HepG2 (cell line): Measurements from ENCODE around the gene PIP4K2B. TPM values are rescaled to one million over a fixed set of nuclear protein-coding genes. Genes with fewer than 3 reads are reported as not detected.

Source experiments
- AHDC1 ChIP-seq: sonication (generic); formaldehyde crosslinking; IDR thresholded peaks from 2 replicates; pipeline ENCODE4 v1.5.1; 2020; ENCODE audit warnings: mild to moderate bottlenecking, missing genetic modification reagents, borderline replicate concordance
- ATF4 ChIP-seq, 2 experiments: fragments of 450-650 bp in 1 of 2; sonication (generic) in 1 of 2; formaldehyde crosslinking; IDR thresholded peaks; 2 replicates each; pipeline versions ENCODE4 v1.5.0 to v1.8.0; 2020 to 2022; ENCODE audit warnings: mild to moderate bottlenecking in 1 of 2, missing genetic modification reagents in 1 of 2
- ATF6 ChIP-seq: sonication (generic); formaldehyde crosslinking; conservative IDR thresholded peaks from 2 replicates; pipeline ENCODE4 v1.4.0; 2020; ENCODE audit warnings: missing genetic modification reagents
- ATRX ChIP-seq: sonication (generic); formaldehyde crosslinking; IDR thresholded peaks from 2 replicates; pipeline ENCODE4 v1.4.0; 2020; ENCODE audit warnings: missing genetic modification reagents, borderline replicate concordance
- FOXP4 ChIP-seq: sonication (generic); formaldehyde crosslinking; IDR thresholded peaks from 2 replicates; pipeline ENCODE4 v1.4.0; 2020; ENCODE audit warnings: missing genetic modification reagents
- MAZ ChIP-seq, 2 experiments: sonication (generic) in 1 of 2; formaldehyde crosslinking in 1 of 2; IDR thresholded peaks; 2 replicates each; pipeline versions ENCODE4 v1.5.0 to v1.6.1; 2012 to 2020; ENCODE audit warnings: low read depth in 2 of 2, mild to moderate bottlenecking in 2 of 2, borderline replicate concordance in 1 of 2, improper control_type of control experiment in 1 of 2, low read length in 1 of 2, missing genetic modification reagents in 1 of 2, moderate library complexity in 1 of 2
- NFKBIZ ChIP-seq: IDR thresholded peaks from 2 replicates; pipeline ENCODE4 v1.6.1; 2018; ENCODE audit warnings: missing genetic modification reagents, missing compliant biosample characterization
- PCBP1 ChIP-seq: fragments of 200-400 bp; formaldehyde crosslinking; IDR thresholded peaks from 2 replicates; pipeline ENCODE4 v1.6.1; 2017; ENCODE audit warnings: mild to moderate bottlenecking, low read depth, low read length, borderline replicate concordance
- POLR2G ChIP-seq: fragments of 200-400 bp; formaldehyde crosslinking; IDR thresholded peaks from 2 replicates; pipeline ENCODE4 v1.6.1; 2018; ENCODE audit warnings: mild to moderate bottlenecking, low read depth, low read length, moderate library complexity
- RFXANK ChIP-seq: IDR thresholded peaks from 2 replicates; pipeline ENCODE4 v1.6.1; 2016
- TRIM24 ChIP-seq: sonication (generic); formaldehyde crosslinking; IDR thresholded peaks from 2 replicates; pipeline ENCODE4 v1.8.0; 2022; ENCODE audit warnings: mild to moderate bottlenecking, missing genetic modification reagents
- ZBTB1 ChIP-seq: sonication (generic); formaldehyde crosslinking; IDR thresholded peaks from 2 replicates; pipeline ENCODE4 v1.4.0; 2020; ENCODE audit warnings: missing genetic modification reagents, borderline replicate concordance
- ZFP90 ChIP-seq: sonication (generic); formaldehyde crosslinking; IDR thresholded peaks from 2 replicates; pipeline ENCODE4 v1.8.0; 2022; ENCODE audit warnings: missing genetic modification reagents, mild to moderate bottlenecking, inconsistent platforms, borderline replicate concordance
- ZKSCAN5 ChIP-seq: sonication (generic); formaldehyde crosslinking; IDR thresholded peaks from 2 replicates; pipeline ENCODE4 v1.5.1; 2020; ENCODE audit warnings: mild to moderate bottlenecking, missing genetic modification reagents
- ZNF207 ChIP-seq: fragments of 450-650 bp; IDR thresholded peaks from 2 replicates; pipeline ENCODE4 v1.6.1; 2016; ENCODE audit warnings: antibody characterized with exemption, borderline replicate concordance
- ZNF883 ChIP-seq: sonication (generic); formaldehyde crosslinking; IDR thresholded peaks from 2 replicates; pipeline ENCODE4 v1.5.1; 2020; ENCODE audit warnings: mild to moderate bottlenecking, missing genetic modification reagents; ENCODE audit errors: not compliant biosample characterization
- polyA plus RNA-seq, 8 experiments: library from polyadenylated mRNA; depleted of rRNA in 3 of 8; stranded (reverse) in 7 of 8; unstranded in 1 of 8; fragments of >200 nt; fragmentation: Illumina TruSeq in 4 of 8; extraction: Trizol in 4 of 8; gene quantifications; 2 replicates each; pipeline versions ENCODE4 v1.2.1 to v1.2.3, GENCODE V29; 2011 to 2016; ENCODE audit warnings: low read depth in 4 of 8, missing spikeins in 1 of 8, mixed read lengths in 1 of 8; ENCODE audit not compliant: insufficient read depth in 1 of 8
- total RNA-seq, 5 experiments: library from RNA; depleted of rRNA; stranded (reverse); fragments of >200 nt; fragmentation: Illumina TruSeq; extraction: Trizol; gene quantifications; 2 replicates each; pipeline ENCODE4 v1.2.3, GENCODE V29; 2016; ENCODE audit warnings: low read depth in 1 of 5

Gene PIP4K2B
- total and polyA plus RNA-seq, 2 of the 13 experiments (the other 11 are each of a cell fraction or from before 2014, with no cell fraction given), result 20.4 to 54.0 TPM

GRCh38 chr17:38748149-38748891 is 51.0 kb downstream of the PIP4K2B start, which contains the start of gene PCGF2 (continued):
- no peak for TF ChIP-seq AHDC1
- no peak for TF ChIP-seq MAZ (IDR thresholded peaks at IDR 0.05; ENCODE audit: borderline replicate concordance, low read depth, low read length)
- peak; percentile 26; the same call in 1 of the 2 replicates for TF ChIP-seq MAZ (CRISPR knock-in tag; IDR thresholded peaks at IDR 0.05; ENCODE audit: low read depth)
- no peak for TF ChIP-seq ZNF883 (CRISPR knock-in tag)
- no peak for TF ChIP-seq ZBTB1 (CRISPR knock-in tag)
- no peak for TF ChIP-seq ATRX (CRISPR knock-in tag)
- TF ChIP-seq PCBP1, result peak; percentile 91
- no peak for TF ChIP-seq ZKSCAN5 (CRISPR knock-in tag)
- TF ChIP-seq ZNF207, result no peak
- TF ChIP-seq ATF4 (CRISPR knock-in tag; IDR thresholded peaks at IDR 0.05), result no peak
- TF ChIP-seq RFXANK (CRISPR knock-in tag), result no peak
- TF ChIP-seq ATF6, result no peak
- no peak for TF ChIP-seq FOXP4 (CRISPR knock-in tag)
- TF ChIP-seq TRIM24, result no peak
- TF ChIP-seq NFKBIZ (CRISPR knock-in tag), result no peak
- peak; percentile 27; the same call in 1 of the 2 replicates for TF ChIP-seq POLR2G
- 0 out of 2 replicates have a peak, but pooled peaks have one; percentile 15 for TF ChIP-seq ZFP90 (CRISPR knock-in tag)
